ENCODE results near the gene DNAAF5. TPM values are rescaled to one million over a fixed set of nuclear protein-coding genes. Genes with fewer than 3 reads are reported as not detected.
A peak's percentile ranks its signal among the peaks of the same experiment; 100 is the strongest.

The DNAAF5 gene
- total and polyA plus RNA-seq, 9 of the 15 experiments (the other 6 are each of a cell fraction or from before 2014, with no cell fraction given): 3.1 to 69.7 (median 19.1) TPM

GRCh38 chr7:725223-726005, 1.1 kb upstream of the DNAAF5 start (continued):
- TF ChIP-seq POLR2AphosphoS5 (IDR thresholded peaks at IDR 0.05; ENCODE audit: control insufficient read depth, insufficient read depth, low read depth, low read length) (peak; percentile 87), ZNF274 (IDR thresholded peaks at IDR 0.05; ENCODE audit: borderline replicate concordance, low read depth, low read length) (no peak), SIN3A (IDR thresholded peaks at IDR 0.05; ENCODE audit: borderline replicate concordance in 2 of 2, control insufficient read depth in 1 of 2, low read depth in 2 of 2, low read length in 2 of 2) (no peak), ZNF24 (IDR thresholded peaks at IDR 0.05) (no peak), CEBPB (tag; IDR thresholded peaks at IDR 0.05) (peak; percentile 63)
- TF ChIP-seq, protein P1, sequence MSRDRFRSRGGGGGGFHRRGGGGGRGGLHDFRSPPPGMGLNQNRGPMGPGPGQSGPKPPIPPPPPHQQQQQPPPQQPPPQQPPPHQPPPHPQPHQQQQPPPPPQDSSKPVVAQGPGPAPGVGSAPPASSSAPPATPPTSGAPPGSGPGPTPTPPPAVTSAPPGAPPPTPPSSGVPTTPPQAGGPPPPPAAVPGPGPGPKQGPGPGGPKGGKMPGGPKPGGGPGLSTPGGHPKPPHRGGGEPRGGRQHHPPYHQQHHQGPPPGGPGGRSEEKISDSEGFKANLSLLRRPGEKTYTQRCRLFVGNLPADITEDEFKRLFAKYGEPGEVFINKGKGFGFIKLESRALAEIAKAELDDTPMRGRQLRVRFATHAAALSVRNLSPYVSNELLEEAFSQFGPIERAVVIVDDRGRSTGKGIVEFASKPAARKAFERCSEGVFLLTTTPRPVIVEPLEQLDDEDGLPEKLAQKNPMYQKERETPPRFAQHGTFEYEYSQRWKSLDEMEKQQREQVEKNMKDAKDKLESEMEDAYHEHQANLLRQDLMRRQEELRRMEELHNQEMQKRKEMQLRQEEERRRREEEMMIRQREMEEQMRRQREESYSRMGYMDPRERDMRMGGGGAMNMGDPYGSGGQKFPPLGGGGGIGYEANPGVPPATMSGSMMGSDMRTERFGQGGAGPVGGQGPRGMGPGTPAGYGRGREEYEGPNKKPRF (IDR thresholded peaks at IDR 0.05; ENCODE audit: low read depth, low read length): no peak
- TF ChIP-seq, protein P2, sequence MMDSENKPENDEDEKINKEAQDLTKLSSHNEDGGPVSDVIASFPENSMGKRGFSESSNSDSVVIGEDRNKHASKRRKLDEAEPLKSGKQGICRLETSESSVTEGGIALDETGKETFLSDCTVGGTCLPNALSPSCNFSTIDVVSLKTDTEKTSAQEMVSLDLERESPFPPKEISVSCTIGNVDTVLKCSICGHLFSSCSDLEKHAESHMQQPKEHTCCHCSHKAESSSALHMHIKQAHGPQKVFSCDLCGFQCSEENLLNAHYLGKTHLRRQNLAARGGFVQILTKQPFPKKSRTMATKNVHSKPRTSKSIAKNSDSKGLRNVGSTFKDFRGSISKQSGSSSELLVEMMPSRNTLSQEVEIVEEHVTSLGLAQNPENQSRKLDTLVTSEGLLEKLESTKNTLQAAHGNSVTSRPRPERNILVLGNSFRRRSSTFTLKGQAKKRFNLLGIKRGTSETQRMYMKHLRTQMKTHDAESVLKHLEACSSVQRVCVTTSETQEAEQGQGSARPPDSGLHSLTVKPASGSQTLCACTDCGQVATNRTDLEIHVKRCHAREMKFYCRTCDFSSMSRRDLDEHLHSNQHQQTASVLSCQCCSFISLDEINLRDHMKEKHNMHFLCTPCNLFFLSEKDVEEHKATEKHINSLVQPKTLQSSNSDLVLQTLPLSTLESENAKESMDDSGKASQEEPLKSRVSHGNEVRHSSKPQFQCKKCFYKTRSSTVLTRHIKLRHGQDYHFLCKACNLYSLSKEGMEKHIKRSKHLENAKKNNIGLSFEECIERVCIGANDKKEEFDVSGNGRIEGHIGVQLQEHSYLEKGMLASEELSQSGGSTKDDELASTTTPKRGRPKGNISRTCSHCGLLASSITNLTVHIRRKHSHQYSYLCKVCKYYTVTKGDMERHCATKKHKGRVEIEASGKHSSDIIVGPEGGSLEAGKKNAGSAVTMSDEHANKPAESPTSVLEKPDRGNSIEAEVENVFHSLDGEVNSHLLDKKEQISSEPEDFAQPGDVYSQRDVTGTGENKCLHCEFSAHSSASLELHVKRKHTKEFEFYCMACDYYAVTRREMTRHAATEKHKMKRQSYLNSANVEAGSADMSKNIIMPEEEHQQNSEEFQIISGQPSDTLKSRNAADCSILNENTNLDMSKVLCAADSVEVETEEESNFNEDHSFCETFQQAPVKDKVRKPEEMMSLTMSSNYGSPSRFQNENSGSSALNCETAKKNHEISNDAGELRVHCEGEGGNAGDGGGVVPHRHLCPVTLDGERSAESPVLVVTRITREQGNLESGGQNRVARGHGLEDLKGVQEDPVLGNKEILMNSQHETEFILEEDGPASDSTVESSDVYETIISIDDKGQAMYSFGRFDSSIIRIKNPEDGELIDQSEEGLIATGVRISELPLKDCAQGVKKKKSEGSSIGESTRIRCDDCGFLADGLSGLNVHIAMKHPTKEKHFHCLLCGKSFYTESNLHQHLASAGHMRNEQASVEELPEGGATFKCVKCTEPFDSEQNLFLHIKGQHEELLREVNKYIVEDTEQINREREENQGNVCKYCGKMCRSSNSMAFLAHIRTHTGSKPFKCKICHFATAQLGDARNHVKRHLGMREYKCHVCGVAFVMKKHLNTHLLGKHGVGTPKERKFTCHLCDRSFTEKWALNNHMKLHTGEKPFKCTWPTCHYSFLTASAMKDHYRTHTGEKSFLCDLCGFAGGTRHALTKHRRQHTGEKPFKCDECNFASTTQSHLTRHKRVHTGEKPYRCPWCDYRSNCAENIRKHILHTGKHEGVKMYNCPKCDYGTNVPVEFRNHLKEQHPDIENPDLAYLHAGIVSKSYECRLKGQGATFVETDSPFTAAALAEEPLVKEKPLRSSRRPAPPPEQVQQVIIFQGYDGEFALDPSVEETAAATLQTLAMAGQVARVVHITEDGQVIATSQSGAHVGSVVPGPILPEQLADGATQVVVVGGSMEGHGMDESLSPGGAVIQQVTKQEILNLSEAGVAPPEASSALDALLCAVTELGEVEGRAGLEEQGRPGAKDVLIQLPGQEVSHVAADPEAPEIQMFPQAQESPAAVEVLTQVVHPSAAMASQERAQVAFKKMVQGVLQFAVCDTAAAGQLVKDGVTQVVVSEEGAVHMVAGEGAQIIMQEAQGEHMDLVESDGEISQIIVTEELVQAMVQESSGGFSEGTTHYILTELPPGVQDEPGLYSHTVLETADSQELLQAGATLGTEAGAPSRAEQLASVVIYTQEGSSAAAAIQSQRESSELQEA (IDR thresholded peaks at IDR 0.05; ENCODE audit: low read depth): no peak
- TF ChIP-seq, protein P3, sequence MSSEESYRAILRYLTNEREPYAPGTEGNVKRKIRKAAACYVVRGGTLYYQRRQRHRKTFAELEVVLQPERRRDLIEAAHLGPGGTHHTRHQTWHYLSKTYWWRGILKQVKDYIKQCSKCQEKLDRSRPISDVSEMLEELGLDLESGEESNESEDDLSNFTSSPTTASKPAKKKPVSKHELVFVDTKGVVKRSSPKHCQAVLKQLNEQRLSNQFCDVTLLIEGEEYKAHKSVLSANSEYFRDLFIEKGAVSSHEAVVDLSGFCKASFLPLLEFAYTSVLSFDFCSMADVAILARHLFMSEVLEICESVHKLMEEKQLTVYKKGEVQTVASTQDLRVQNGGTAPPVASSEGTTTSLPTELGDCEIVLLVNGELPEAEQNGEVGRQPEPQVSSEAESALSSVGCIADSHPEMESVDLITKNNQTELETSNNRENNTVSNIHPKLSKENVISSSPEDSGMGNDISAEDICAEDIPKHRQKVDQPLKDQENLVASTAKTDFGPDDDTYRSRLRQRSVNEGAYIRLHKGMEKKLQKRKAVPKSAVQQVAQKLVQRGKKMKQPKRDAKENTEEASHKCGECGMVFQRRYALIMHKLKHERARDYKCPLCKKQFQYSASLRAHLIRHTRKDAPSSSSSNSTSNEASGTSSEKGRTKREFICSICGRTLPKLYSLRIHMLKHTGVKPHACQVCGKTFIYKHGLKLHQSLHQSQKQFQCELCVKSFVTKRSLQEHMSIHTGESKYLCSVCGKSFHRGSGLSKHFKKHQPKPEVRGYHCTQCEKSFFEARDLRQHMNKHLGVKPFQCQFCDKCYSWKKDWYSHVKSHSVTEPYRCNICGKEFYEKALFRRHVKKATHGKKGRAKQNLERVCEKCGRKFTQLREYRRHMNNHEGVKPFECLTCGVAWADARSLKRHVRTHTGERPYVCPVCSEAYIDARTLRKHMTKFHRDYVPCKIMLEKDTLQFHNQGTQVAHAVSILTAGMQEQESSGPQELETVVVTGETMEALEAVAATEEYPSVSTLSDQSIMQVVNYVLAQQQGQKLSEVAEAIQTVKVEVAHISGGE (CRISPR knock-in tag; IDR thresholded peaks at IDR 0.05): no peak

All from K562 (cell line).